Esophagus (tissue), 2 donors: ENCODE data around the gene TMC4. TPM values are rescaled to one million over a fixed set of nuclear protein-coding genes. Genes with fewer than 3 reads are reported as not detected.
A peak's percentile ranks its signal among the peaks of the same experiment; 100 is the strongest.

Source experiments
- H3K27ac ChIP-seq, 2 donors: one replicate each; pipeline ENCODE4 v1.5.1; 2013; ENCODE audit warnings: low read depth in 2 of 2, mild to moderate bottlenecking in 2 of 2, inconsistent platforms in 1 of 2, low read length in 1 of 2, moderate library complexity in 1 of 2
- H3K27me3 ChIP-seq, 2 donors: one replicate each; pipeline ENCODE4 v1.6.1; 2013; ENCODE audit warnings: low read length in 2 of 2, control low read depth in 1 of 2, mild to moderate bottlenecking in 1 of 2; ENCODE audit not compliant: insufficient read depth in 2 of 2, control insufficient read depth in 1 of 2
- H3K36me3 ChIP-seq, 2 donors: one replicate each; pipeline ENCODE4 v1.6.1; 2013; ENCODE audit warnings: low read length in 1 of 2; ENCODE audit not compliant: control insufficient read depth in 2 of 2, insufficient read depth in 2 of 2
- H3K4me1 ChIP-seq, 2 donors: one replicate each; pipeline ENCODE4 v1.6.1; 2013; ENCODE audit warnings: low read length in 1 of 2; ENCODE audit not compliant: control insufficient read depth in 2 of 2, insufficient read depth in 2 of 2
- H3K4me3 ChIP-seq, 2 donors: one replicate each; pipeline ENCODE4 v1.5.1; 2013; ENCODE audit warnings: low read length in 2 of 2, mild to moderate bottlenecking in 2 of 2, low read depth in 1 of 2, moderate library complexity in 1 of 2
- H3K9me3 ChIP-seq, 2 donors: one replicate each; pipeline ENCODE4 v1.6.1; 2013; ENCODE audit warnings: mild to moderate bottlenecking in 2 of 2, low read depth in 1 of 2, low read length in 1 of 2, moderate library complexity in 1 of 2; ENCODE audit not compliant: control insufficient read depth in 2 of 2, insufficient read depth in 1 of 2
- WGBS, 2 donors: extraction: QIAGEN DNeasy Blood & Tissue Kit; methylation state at CpG; one replicate each; pipeline ENCODE4 v1.1.7; 2013; 5-methylcytosine and 5-hydroxymethylcytosine counted together
- polyA plus RNA-seq, 2 donors: library from polyadenylated mRNA; stranded (reverse); fragments of 200-250 nt; gene quantifications; one replicate each; pipeline ENCODE4 v1.2.3, GENCODE V29; 2013
- donor health status: healthy with polysubstance abuse.
- donor health status: Bipolar disorder and iron deficiency.

The TMC4 gene
- polyA plus RNA-seq, 2 donors, result 2.9 to 11.0 TPM

DNA sequence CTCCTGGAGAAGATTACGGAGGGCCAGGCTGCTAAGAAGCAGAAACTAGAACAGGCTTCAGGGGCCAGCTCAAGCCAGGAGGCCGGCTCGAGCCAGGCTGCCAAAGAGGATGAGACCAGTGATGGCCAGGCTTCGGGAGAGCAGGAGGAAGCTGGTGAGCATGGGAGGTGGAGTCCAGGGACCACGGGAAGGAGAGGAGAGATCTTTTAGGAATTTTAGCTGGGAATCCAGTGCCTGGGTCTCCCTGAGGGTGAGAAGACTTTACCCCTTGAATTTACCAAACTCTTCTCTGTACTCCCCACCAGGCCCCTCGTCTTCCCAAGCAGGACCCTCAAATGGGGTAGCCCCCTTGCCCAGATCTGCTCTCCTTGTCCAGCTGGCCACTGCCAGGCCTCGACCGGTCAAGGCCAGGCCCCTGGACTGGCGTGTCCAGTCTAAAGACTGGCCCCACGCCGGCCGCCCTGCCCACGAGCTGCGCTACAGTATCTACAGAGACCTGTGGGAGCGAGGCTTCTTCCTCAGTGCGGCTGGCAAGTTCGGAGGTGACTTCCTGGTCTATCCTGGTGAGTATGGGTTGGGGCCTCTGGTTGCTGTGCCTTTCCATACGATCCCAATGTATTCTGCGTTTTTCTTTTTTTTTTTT lies 19.0 kb upstream of the TMC4 start:
- WGBS, 2 donors, result 58 to 62% methylated on average over 19 of the region's 19 CpGs

DNA sequence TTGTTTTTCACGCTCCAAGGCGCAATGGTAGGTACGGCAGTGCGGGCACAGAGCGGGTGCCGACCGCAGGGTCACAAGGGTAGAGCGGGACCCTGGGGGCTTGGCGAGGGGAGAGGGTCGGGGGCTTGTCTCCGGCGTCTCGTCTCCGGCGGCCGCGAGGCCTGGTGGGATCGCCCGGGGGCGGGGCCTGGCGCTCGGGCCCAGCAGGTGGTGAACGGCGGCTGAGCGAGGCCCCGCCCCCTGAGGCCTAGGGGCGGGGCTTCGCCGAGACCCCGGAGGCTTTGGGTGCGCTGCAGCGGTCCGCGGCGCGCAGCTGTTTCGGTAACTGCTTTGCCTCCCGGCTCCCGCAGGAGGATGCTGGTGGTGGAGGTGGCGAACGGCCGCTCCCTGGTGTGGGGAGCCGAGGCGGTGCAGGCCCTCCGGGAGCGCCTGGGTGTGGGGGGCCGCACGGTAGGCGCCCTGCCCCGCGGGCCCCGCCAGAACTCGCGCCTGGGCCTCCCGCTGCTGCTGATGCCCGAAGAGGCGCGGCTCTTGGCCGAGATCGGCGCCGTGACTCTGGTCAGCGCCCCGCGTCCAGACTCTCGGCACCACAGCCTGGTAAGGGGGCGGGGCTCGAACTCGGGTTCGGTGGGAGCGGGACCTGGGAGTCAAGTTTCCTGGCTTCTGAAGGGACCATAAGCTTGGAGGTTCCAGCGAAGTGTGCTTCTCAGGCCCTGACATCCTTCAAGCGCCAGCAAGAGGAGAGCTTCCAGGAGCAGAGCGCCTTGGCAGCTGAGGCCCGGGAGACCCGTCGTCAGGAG lies 18.3 kb upstream of the TMC4 start, which contains the start of gene TSEN34:
TSEN34 (plus strand) TSS at position 298 of the 800 bp plus-strand sequence; CDS start at position 355, 57 bp downstream.
- Histone ChIP-seq H3K27ac (peak within 1 kb of the TSS; percentile 99), H3K9me3 (no peaks in the 10 kb centered on the region), H3K4me1 (peaks cover 2 to 11% of the 10 kb centered on the region in 2 donors), H3K36me3 (peaks cover 0 to 8% of the 10 kb centered on the region in 2 donors), H3K4me3 (peak within 1 kb of the TSS; percentile 74 to 78), H3K27me3 (no peaks in the 10 kb centered on the region)
- 1% methylated on average over 76 to 77 of the region's 77 CpGs for WGBS, 2 donors

More for the DNA sequence above, 19.0 kb upstream of the TMC4 start:
- H3K36me3 ChIP-seq, result peaks cover 0 to 5% of the 10 kb centered on the region in 2 donors
- no peaks in the 10 kb centered on the region for H3K27me3 ChIP-seq
- H3K27ac ChIP-seq, result peak overlapping the region; percentile 99
- no peaks in the 10 kb centered on the region for H3K9me3 ChIP-seq
- H3K4me3 ChIP-seq, result peak overlapping the region; percentile 74 to 78
- peaks cover 2 to 11% of the 10 kb centered on the region in 2 donors for H3K4me1 ChIP-seq

DNA sequence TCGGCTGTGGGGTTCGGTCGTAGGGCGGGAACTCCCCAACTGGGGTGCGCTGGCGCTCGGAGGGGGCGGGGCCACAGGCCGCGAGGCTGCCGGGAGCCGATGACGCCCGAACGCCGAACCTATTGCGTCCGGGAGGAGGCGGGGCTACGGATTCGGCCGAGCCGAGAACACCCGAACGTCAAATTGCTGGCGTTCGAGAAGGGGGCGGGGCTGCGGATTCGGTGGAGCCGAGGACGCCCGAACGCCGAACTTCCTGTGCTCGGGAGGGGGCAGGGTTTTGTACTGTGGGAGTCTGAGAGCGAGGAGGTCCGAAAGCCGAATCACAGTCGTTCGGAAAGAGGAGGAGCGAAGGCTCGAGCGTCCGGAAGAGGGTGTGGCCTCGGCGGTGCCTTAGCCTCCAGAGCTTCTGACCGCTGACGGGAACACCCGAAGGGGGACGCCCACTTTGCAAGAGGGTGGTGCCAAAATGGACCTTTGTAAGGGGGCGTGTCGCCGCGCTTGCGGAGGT lies 17.6 kb upstream of the TMC4 start:
- Histone ChIP-seq H3K4me1 (peaks cover 2 to 11% of the 10 kb centered on the region in 2 donors), H3K27me3 (no peaks in the 10 kb centered on the region), H3K4me3 (peak overlapping the region; percentile 74 to 78), H3K36me3 (peaks cover 0 to 8% of the 10 kb centered on the region in 2 donors), H3K27ac (peak overlapping the region; percentile 99), H3K9me3 (no peaks in the 10 kb centered on the region)
- WGBS, 2 donors, result 0 to 1% methylated on average over 56 of the region's 56 CpGs

DNA sequence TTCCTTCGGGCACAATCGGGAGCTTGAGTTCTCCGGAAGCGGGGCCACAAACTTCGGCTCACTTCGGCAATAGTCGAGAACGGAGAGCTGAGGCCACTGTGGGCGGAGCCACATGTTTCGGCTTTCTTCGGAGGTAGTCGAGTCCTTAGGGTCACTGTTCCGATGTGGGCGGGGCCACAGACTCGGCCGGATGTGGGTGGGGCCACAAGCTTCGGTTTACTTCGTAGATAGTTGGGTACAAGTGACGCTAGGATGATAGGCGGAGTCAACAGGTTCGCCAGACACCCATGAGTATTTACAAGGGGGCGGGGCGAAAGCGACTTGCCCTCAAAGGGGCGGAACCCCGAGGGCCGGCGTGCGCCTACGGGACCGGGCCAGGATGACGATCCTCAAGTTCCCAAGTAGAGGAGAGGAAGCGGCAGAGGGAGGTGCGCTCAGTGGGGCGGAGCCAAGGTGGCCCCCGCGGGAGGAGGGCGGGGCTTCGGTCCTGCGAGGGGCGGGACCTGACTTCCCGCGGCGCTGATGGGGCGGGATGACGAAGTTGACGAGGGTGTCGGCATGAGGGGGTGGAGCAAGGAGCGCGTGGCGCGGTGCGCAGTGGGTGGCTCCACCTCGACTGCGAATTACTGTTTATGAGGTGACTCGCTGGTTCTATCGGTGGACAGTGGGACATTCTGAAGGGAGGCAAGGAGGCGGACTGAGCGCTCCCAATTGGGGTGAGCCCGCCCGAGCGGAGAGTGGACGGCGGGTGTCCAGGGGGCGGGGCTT lies 17.0 kb upstream of the TMC4 start:
- WGBS, 2 donors, result 0% methylated on average over 65 of the region's 65 CpGs
- Histone ChIP-seq H3K27me3 (no peaks in the 10 kb centered on the region), H3K4me1 (peaks cover 2 to 11% of the 10 kb centered on the region in 2 donors), H3K4me3 (peak overlapping the region; percentile 78 to 83), H3K27ac (peak overlapping the region; percentile 99), H3K36me3 (peaks cover 0 to 11% of the 10 kb centered on the region in 2 donors), H3K9me3 (no peaks in the 10 kb centered on the region)

DNA sequence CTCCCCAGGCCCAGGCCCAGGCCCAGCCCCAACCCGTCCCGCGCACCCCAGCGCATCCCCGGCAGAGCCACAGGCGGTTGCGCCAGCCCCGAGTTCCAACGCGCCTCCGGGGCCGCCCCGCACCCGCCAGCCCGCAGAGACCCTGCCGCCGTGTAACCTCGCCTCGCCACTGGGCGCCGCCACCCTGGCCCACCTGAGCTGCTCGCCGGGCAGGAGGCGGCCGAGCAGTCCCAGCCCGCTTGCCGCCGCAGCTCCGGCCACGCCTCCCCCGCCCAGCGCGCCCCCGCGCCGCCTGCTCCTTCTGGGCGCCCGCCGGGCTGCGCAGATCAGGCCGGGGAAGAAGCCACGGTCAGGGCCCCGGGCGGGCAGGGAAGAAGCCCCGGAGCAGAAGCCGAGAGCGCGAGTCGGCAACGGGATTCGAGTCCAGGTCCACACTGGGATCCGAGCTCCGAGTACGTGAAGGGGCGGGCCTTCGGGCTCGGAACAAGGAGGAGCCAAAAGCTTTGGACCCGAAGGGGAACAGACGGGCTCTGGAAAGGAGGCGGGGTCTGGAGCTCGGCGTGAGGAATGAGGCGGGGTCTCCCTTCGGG lies 16.3 kb upstream of the TMC4 start, which contains the start of gene MBOAT7:
MBOAT7 (minus strand) TSS at position 436 of the 590 bp plus-strand sequence. CDS start 1,072 bp downstream, outside the sequence.
- peaks cover 0 to 11% of the 10 kb centered on the region in 2 donors for H3K36me3 ChIP-seq
- WGBS, 2 donors, result 0 to 1% methylated on average over 52 to 64 of the region's 64 CpGs
- H3K9me3 ChIP-seq, result no peaks in the 10 kb centered on the region
- no peaks in the 10 kb centered on the region for H3K27me3 ChIP-seq
- H3K4me3 ChIP-seq, result peak within 1 kb of the TSS; percentile 78 to 83
- peak within 1 kb of the TSS; percentile 99 for H3K27ac ChIP-seq
- peaks cover 2 to 11% of the 10 kb centered on the region in 2 donors for H3K4me1 ChIP-seq

DNA sequence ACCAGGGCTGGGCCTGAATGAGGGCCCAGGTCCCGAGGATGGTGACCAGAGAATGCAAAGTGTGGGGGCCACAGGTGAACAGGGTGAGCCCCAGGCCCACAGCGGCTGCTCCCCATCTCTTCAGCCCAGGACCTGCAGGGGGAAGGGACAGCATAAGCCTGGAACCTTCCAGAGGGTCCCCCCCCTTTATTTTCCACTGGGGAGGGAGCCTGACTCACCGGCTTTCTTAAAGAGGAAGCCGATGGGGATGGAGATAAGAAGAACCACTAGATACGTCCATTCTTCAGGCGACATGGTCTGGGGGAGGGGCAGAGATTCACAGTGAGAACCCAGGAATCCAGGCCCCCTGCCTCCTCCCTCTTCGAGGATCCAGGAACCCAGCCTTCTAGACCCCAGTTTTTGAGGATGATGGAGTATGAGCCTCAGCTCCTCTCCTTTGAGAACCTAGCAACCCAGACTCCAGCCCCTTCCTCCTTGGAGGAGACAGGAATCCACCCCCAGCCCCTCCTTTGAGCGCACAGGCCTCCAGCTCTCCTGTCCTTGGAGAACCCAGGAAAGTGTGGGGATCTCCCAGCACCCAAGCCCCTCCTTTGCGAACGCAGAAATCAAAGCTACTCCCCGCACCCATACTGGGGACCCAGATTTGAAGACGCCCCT lies 15.4 kb upstream of the TMC4 start:
- Histone ChIP-seq H3K4me1 (peaks cover 2 to 11% of the 10 kb centered on the region in 2 donors), H3K9me3 (no peaks in the 10 kb centered on the region), H3K36me3 (peaks cover 0 to 13% of the 10 kb centered on the region in 2 donors), H3K27ac (peak overlapping the region in 1 of 2 donors; percentile 99), H3K4me3 (peak overlapping the region; percentile 69 to 83), H3K27me3 (no peaks in the 10 kb centered on the region)
- 14 to 17% methylated on average over 12 of the region's 12 CpGs for WGBS, 2 donors

DNA sequence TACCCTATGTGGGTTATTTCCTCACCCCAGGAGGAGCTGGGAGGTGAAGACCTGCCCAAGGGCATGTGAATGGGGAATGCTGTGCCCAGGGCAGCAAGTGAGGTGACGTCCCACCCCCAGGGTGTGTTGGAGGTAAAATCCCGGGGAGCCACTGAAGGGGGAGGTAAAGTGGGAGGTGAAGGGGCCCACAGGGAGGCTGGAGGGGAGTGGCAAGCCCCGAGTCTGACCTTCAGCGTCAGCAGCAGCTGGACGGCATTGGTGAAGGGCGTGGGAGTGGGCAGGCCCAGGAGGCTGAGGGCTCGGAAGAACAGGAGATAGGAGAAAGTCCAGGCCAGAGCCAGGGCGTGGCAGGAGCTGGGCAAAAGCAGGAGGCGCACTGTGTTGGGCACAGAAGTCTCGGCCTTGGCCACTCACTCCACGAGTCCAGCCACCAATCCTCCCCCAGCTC lies 14.0 kb upstream of the TMC4 start:
- WGBS, 2 donors, result 79 to 85% methylated on average over 11 of the region's 11 CpGs
- Histone ChIP-seq H3K27me3 (no peaks in the 10 kb centered on the region), H3K4me1 (peaks cover under 1 to 9% of the 10 kb centered on the region in 2 donors), H3K36me3 (peaks cover 0 to 12% of the 10 kb centered on the region in 2 donors), H3K27ac (no peak overlapping the region), H3K9me3 (no peaks in the 10 kb centered on the region), H3K4me3 (no peak overlapping the region)

DNA sequence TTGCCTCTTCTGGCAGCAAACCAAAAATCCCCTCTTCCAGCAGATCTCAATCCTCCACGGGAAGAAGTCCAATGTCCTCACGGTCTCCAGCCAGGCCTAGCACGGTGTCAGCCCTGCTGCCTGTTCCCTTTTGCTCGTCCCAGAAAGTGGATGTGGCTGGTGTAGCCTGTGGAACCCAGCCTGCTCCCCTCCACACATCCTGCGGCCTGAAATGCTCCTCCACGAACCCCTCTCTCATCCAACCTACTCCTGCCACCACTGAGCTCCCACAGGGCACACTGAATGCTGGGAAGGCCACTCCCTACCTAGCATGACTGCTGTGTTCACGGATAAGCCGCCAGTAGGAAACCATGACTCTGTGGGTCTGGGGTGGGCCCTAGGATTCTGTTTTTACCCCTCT lies 13.4 kb upstream of the TMC4 start:
- H3K4me3 ChIP-seq, result no peak overlapping the region
- H3K9me3 ChIP-seq, result no peaks in the 10 kb centered on the region
- H3K27ac ChIP-seq, result no peak overlapping the region
- H3K36me3 ChIP-seq, result peaks cover 0 to 12% of the 10 kb centered on the region in 2 donors
- H3K27me3 ChIP-seq, result no peaks in the 10 kb centered on the region
- WGBS, 2 donors, result 79 to 89% methylated on average over 8 of the region's 8 CpGs
- H3K4me1 ChIP-seq, result peaks cover 0 to 6% of the 10 kb centered on the region in 2 donors
